ENCODE data around the gene PLCG2. TPM values are rescaled to one million over a fixed set of nuclear protein-coding genes. Genes with fewer than 3 reads are reported as not detected.

PLCG2 gene
- total RNA-seq, 2 donors from 2014 or later: 11.6 to 30.9 TPM

DNA sequence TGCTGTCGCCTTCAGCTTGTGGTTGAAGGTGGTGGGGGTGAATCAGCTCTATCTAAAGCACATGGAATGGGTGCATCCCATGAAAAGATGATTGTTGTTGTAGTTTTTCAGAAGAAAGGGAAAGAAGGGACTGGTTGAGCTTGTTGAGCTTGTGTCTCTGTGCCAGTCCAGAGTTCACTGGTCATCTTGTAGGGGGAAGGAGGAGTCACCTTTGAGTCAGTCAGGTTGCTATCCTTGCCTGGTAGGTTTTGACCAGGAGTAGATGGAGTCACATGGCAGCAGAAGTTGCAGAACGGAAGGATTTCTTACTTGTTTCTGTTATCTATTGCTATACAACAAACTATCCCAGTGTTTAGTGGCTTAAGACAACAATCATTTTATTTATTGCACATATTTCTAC, 73.3 kb downstream of the PLCG2 start:
- no peak for ATAC-seq (ENCODE audit: insufficient number of reproducible peaks, low FRiP score, low read depth)
- TF ChIP-seq, protein P1, sequence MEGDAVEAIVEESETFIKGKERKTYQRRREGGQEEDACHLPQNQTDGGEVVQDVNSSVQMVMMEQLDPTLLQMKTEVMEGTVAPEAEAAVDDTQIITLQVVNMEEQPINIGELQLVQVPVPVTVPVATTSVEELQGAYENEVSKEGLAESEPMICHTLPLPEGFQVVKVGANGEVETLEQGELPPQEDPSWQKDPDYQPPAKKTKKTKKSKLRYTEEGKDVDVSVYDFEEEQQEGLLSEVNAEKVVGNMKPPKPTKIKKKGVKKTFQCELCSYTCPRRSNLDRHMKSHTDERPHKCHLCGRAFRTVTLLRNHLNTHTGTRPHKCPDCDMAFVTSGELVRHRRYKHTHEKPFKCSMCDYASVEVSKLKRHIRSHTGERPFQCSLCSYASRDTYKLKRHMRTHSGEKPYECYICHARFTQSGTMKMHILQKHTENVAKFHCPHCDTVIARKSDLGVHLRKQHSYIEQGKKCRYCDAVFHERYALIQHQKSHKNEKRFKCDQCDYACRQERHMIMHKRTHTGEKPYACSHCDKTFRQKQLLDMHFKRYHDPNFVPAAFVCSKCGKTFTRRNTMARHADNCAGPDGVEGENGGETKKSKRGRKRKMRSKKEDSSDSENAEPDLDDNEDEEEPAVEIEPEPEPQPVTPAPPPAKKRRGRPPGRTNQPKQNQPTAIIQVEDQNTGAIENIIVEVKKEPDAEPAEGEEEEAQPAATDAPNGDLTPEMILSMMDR (IDR thresholded peaks at IDR 0.05): no peak
- no peak for DNase-seq (ENCODE audit: low spot score)

DNA sequence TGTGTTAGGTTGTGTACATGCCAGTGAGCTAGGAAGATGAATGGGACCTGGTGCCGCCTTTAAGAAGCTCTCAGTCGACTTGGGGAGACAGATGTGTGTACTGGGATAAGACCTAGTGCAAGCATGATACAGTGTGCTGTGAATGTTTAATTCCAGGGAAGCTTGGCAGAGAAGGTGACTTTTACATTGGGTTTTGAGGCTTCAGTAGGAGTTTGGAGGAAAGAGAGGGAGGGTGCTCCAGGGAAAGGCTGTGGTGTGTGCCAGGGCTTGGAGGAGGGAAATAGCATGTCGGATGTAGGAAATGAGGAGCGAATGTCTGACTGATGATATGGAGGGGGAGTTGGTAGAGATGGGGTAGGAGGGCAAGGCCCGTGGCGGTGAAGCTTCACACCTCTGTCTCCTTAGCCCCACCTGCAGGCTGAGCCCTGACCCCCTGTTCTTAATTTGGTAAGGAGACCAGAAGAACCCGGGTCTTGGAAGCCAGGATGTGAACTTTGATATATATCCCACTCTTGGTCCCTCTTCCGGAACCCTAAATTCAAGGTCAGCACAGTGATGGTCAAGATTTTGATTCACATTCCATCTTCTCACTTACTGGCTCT, 76.6 kb downstream of the PLCG2 start:
- DNase-seq (ENCODE audit: low spot score): no peak
- Histone ChIP-seq H3K9me3 (no peaks in the 10 kb centered on the region), H3K4me1 (ENCODE audit: control insufficient read depth in 1 of 2, low read depth in 2 of 2) (no peaks in the 10 kb centered on the region), H3K4me3 (no peak overlapping the region), H3K27me3 (replicated peaks; ENCODE audit: insufficient read depth) (no peaks in the 10 kb centered on the region), H3K27ac (no peak overlapping the region), H3K36me3 (peaks cover 2% of the 10 kb centered on the region)
- TF ChIP-seq, protein P1 (IDR thresholded peaks at IDR 0.05): no peak
- no peak for ATAC-seq (ENCODE audit: insufficient number of reproducible peaks, low FRiP score, low read depth)

More for the DNA sequence above, 73.3 kb downstream of the PLCG2 start:
- Histone ChIP-seq H3K9me3 (no peaks in the 10 kb centered on the region), H3K4me3 (no peak overlapping the region), H3K36me3 (peaks cover 2% of the 10 kb centered on the region), H3K27ac (no peak overlapping the region), H3K27me3 (replicated peaks; ENCODE audit: insufficient read depth) (no peaks in the 10 kb centered on the region), H3K4me1 (ENCODE audit: control insufficient read depth in 1 of 2, low read depth in 2 of 2) (no peaks in the 10 kb centered on the region)

DNA sequence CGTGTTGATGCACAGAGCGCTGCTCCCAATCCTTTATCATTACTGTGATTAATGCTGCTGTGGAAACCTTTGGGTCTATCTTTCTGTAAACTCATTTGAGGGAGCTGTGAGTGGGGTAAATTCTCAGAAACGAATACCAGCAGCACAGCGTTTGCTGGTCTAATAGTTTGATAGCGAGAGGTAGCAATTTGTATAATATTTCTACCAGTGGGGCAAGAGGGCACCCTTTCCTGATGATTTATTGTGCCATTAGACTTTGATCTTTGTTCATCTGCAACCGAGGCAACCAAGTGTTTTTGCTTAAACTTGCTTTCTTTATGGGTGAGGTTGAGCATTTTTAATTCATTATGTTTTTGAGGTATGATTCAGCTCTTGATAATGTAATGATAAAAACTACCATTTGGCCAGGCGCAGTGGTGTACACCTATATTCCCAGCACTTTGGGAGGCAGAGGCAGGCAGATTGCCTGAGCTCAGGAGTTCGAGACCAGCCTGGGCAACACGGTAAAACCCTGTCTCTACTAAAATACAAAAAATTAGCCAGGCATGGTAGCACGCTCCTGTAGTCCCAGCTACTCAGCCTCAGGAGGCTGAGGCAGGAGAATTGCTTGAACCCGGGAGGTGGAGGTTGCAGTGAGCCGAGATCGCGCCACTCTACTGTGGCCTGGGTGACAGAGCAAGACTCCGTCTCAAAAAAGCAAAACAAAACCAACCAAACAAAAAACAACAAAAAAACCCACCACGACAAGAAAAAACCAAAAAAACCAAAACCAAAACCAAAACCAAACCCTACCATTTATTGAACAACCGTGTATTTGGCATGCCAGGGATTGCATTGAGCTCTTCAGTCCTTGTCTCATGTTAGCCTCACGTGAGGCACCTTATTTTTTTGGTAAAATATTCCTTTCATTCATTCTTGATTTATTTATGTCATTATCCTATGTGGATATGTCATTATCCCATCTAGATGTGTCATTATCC, 81.5 kb downstream of the PLCG2 start:
- Histone ChIP-seq H3K4me1 (ENCODE audit: control insufficient read depth in 1 of 2, low read depth in 2 of 2) (no peaks in the 10 kb centered on the region), H3K9me3 (no peaks in the 10 kb centered on the region), H3K27me3 (replicated peaks; ENCODE audit: insufficient read depth) (no peaks in the 10 kb centered on the region), H3K36me3 (peaks cover 2% of the 10 kb centered on the region), H3K27ac (no peak overlapping the region), H3K4me3 (no peak overlapping the region)
- ATAC-seq (ENCODE audit: insufficient number of reproducible peaks, low FRiP score, low read depth): no peak
- TF ChIP-seq, protein P1 (IDR thresholded peaks at IDR 0.05): no peak
- DNase-seq (ENCODE audit: low spot score): no peak

DNA sequence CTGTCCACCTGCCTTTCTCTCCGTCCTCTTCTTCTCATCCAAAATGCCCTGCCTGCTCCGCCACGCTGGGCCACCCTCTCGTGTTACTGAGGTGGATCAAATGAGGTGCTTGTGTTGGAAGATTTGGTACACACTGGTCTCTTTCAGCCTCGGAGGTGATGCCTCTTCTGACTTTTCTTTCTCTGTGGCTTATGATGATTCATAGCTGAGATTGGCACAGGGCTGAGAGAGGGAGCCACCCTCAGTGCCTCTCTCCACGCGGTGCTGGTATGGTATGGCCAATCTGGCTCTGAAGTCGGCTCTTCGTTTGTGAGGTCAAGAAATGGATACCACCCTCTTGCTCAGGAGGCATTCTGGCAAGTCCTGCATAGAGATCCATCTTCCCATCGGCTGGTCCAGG, 82.4 kb downstream of the PLCG2 start:
- ATAC-seq (ENCODE audit: insufficient number of reproducible peaks, low FRiP score, low read depth): no peak
- no peak overlapping the region for H3K4me3 ChIP-seq
- H3K27me3 ChIP-seq (replicated peaks; ENCODE audit: insufficient read depth): no peaks in the 10 kb centered on the region
- TF ChIP-seq, protein P1 (IDR thresholded peaks at IDR 0.05): no peak
- no peaks in the 10 kb centered on the region for H3K4me1 ChIP-seq (ENCODE audit: control insufficient read depth in 1 of 2, low read depth in 2 of 2)
- no peak overlapping the region for H3K27ac ChIP-seq
- no peaks in the 10 kb centered on the region for H3K9me3 ChIP-seq
- peaks cover 2% of the 10 kb centered on the region for H3K36me3 ChIP-seq
- DNase-seq (ENCODE audit: low spot score): no peak

DNA sequence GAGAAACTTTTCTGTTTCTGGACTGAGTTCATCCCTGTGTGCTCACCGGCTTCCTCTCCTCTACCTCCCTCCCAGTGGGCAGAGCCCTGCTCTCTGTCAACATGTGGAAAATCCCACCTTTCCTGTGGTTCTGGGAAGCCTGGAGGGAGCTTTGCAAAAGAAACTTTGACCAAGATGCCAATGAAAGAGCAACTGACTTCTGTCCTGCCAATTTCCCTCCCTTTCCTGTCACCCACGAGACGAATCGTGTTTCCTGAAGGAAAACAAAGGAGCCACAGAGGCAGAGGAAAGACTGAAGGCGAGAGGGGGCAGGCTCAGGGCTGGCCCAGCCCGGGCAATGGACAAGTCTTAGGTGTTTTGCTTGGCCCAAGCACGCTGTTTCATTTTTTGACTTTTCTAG, 82.8 kb downstream of the PLCG2 start:
- ATAC-seq (ENCODE audit: insufficient number of reproducible peaks, low FRiP score, low read depth): no peak
- no peaks in the 10 kb centered on the region for H3K36me3 ChIP-seq
- H3K4me3 ChIP-seq: no peak overlapping the region
- no peaks in the 10 kb centered on the region for H3K4me1 ChIP-seq (ENCODE audit: control insufficient read depth in 1 of 2, low read depth in 2 of 2)
- DNase-seq (ENCODE audit: low spot score): no peak
- H3K9me3 ChIP-seq: no peaks in the 10 kb centered on the region
- TF ChIP-seq, protein P1 (IDR thresholded peaks at IDR 0.05): no peak
- H3K27ac ChIP-seq: no peak overlapping the region
- no peaks in the 10 kb centered on the region for H3K27me3 ChIP-seq (replicated peaks; ENCODE audit: insufficient read depth)
